Parathyroid adenoma (tissue), 2 donors: ENCODE results near the gene NPB.

Experiments used
- H2AFZ ChIP-seq: fragments of 300-600 bp; sonication (generic); one replicate; pipeline ENCODE4 v1.7.0; 2017; ENCODE audit warnings: antibody characterized with exemption, mild to moderate bottlenecking
- H3K27ac ChIP-seq: fragments of 300-600 bp; sonication (generic); one replicate; pipeline ENCODE4 v1.7.0; 2017
- H3K27me3 ChIP-seq: fragments of 300-600 bp; sonication (generic); one replicate; pipeline ENCODE4 v1.7.0; 2017; ENCODE audit warnings: low read length; ENCODE audit not compliant: control insufficient read depth, insufficient read depth
- H3K36me3 ChIP-seq: fragments of 300-600 bp; sonication (generic); one replicate; pipeline ENCODE4 v1.7.0; 2017; ENCODE audit warnings: low read length; ENCODE audit not compliant: control insufficient read depth, insufficient read depth
- H3K4me1 ChIP-seq: fragments of 300-600 bp; sonication (generic); one replicate; pipeline ENCODE4 v1.7.0; 2017; ENCODE audit warnings: control low read depth
- H3K4me2 ChIP-seq: fragments of 300-600 bp; sonication (generic); one replicate; pipeline ENCODE4 v1.7.0; 2017; ENCODE audit warnings: low read length
- H3K4me3 ChIP-seq: fragments of 300-600 bp; sonication (generic); one replicate; pipeline ENCODE4 v1.7.0; 2017; ENCODE audit warnings: low read depth, low read length
- H3K79me2 ChIP-seq: fragments of 300-600 bp; sonication (generic); one replicate; pipeline ENCODE4 v1.7.0; 2017; ENCODE audit warnings: control low read depth
- H3K9ac ChIP-seq: fragments of 300-600 bp; sonication (generic); one replicate; pipeline ENCODE4 v1.7.0; 2017; ENCODE audit warnings: mild to moderate bottlenecking
- H3K9me3 ChIP-seq: fragments of 300-600 bp; sonication (generic); one replicate; pipeline ENCODE4 v1.7.0; 2017; ENCODE audit warnings: low read length; ENCODE audit not compliant: control insufficient read depth
- CTCF ChIP-seq: fragments of 300-600 bp; sonication (generic); IDR thresholded peaks from one replicate; pipeline ENCODE4 v1.7.0; 2017; ENCODE audit warnings: antibody characterized with exemption, mild to moderate bottlenecking
- donor health status: primary hyperparathyroidism.

NPB gene

GRCh38 chr17:81926451-81927151, 24.6 kb downstream of the NPB start:
- Histone ChIP-seq H3K4me3 (peak overlapping the region; percentile 85), H3K79me2 (peaks cover 15% of the 10 kb centered on the region), H3K27ac (peak overlapping the region; percentile 86), H3K4me1 (peaks cover 24% of the 10 kb centered on the region), H3K4me2 (peak overlapping the region; percentile 98), H2AFZ (peak overlapping the region; percentile 16), H3K27me3 (no peaks in the 10 kb centered on the region), H3K36me3 (no peaks in the 10 kb centered on the region), H3K9ac (peak overlapping the region; percentile 87), H3K9me3 (no peaks in the 10 kb centered on the region)
- TF ChIP-seq CTCF = no peak

GRCh38 chr17:81927152-81927652, 25.2 kb downstream of the NPB start:
- no peaks in the 10 kb centered on the region for H3K36me3 ChIP-seq
- H2AFZ ChIP-seq = peak overlapping the region; percentile 16
- no peaks in the 10 kb centered on the region for H3K27me3 ChIP-seq
- H3K9ac ChIP-seq = peak overlapping the region; percentile 87
- peak overlapping the region; percentile 86 for H3K27ac ChIP-seq
- H3K4me1 ChIP-seq = peaks cover 24% of the 10 kb centered on the region
- peak overlapping the region; percentile 98 for H3K4me2 ChIP-seq
- H3K4me3 ChIP-seq = peak overlapping the region; percentile 85
- H3K9me3 ChIP-seq = no peaks in the 10 kb centered on the region
- no peak for TF ChIP-seq CTCF
- peaks cover 10% of the 10 kb centered on the region for H3K79me2 ChIP-seq

GRCh38 chr17:81927653-81928543, 25.9 kb downstream of the NPB start, which contains the start of gene MAFG:
Gene MAFG, minus strand, starts transcription at chr17:81927735. Its CDS starts 4,550 bp downstream, at chr17:81923185.
- peaks cover 4% of the 10 kb centered on the region for H3K79me2 ChIP-seq
- H3K4me2 ChIP-seq = peak within 1 kb of the TSS; percentile 99
- H3K27ac ChIP-seq = peak within 1 kb of the TSS; percentile 86
- no peaks in the 10 kb centered on the region for H3K36me3 ChIP-seq
- H3K27me3 ChIP-seq = no peaks in the 10 kb centered on the region
- H3K9me3 ChIP-seq = no peaks in the 10 kb centered on the region
- peaks cover 19% of the 10 kb centered on the region for H3K4me1 ChIP-seq
- peak; percentile 51 for TF ChIP-seq CTCF
- peak within 1 kb of the TSS; percentile 71 for H2AFZ ChIP-seq
- peak within 1 kb of the TSS; percentile 85 for H3K4me3 ChIP-seq
- peak within 1 kb of the TSS; percentile 87 for H3K9ac ChIP-seq

GRCh38 chr17:81928544-81929252, 26.7 kb downstream of the NPB start:
- Histone ChIP-seq H3K4me3 (peak overlapping the region; percentile 76), H3K4me2 (peak overlapping the region; percentile 99), H3K9ac (peak overlapping the region; percentile 30), H2AFZ (peak overlapping the region; percentile 71), H3K27ac (no peak overlapping the region), H3K9me3 (no peaks in the 10 kb centered on the region), H3K4me1 (peaks cover 16% of the 10 kb centered on the region), H3K36me3 (no peaks in the 10 kb centered on the region), H3K27me3 (no peaks in the 10 kb centered on the region), H3K79me2 (peaks cover 2% of the 10 kb centered on the region)
- no peak for TF ChIP-seq CTCF
